ENCODE results near the gene CYP4F8. TPM values are rescaled to one million over a fixed set of nuclear protein-coding genes. Genes with fewer than 3 reads are reported as not detected.
A peak's percentile ranks its signal among the peaks of the same experiment; 100 is the strongest.
"Not testable (repeated sequence)": the region's sequence is repeated elsewhere in the genome, so short reads cannot be mapped to it uniquely, and the experiment has no call there.

Gene CYP4F8
- total and polyA plus RNA-seq, 2 experiments from 2014 or later: not detected

- no peak for TF ChIP-seq EZH2phosphoT487 (IDR thresholded peaks at IDR 0.05; ENCODE audit: insufficient read depth, low read depth)
- TF ChIP-seq EZH2 (IDR thresholded peaks at IDR 0.05; ENCODE audit: insufficient read depth, poor library complexity, severe bottlenecking): no peak
- Histone ChIP-seq H3K27me3 (replicated peaks; ENCODE audit: insufficient read depth) (no peaks in the 10 kb centered on the region), H3K4me1 (ENCODE audit: insufficient read depth) (no peaks in the 10 kb centered on the region), H3K9me3 (ENCODE audit: low read depth) (no peaks in the 10 kb centered on the region), H3K27ac (no peak overlapping the region), H3K4me3 (no peak overlapping the region), H3K4me2 (ENCODE audit: unreplicated experiment) (no peak overlapping the region), H4K20me1 (ENCODE audit: insufficient read depth) (no peaks in the 10 kb centered on the region), H3K9me2 (ENCODE audit: insufficient read depth) (no peaks in the 10 kb centered on the region), H3K9ac (no peak overlapping the region), H3K36me3 (ENCODE audit: low read depth) (no peaks in the 10 kb centered on the region), H3F3A (ENCODE audit: insufficient read depth) (no peaks in the 10 kb centered on the region), H2AFZ (no peak overlapping the region), H3K79me2 (ENCODE audit: insufficient read depth) (no peaks in the 10 kb centered on the region)
- in situ Hi-C loops (cut with MboI): no loop called here
- 39 to 42% methylated on average over 6 of the region's 6 CpGs for WGBS, 2 experiments (ENCODE audit: low coverage in 1 of 2, low lambda C conversion rate in 2 of 2, missing lambda C conversion rate in 2 of 2)
- peak; percentile 5 for DNase-seq
Observed at GRCh38 chr19:15595069-15595468, 19.9 kb upstream of the CYP4F8 start.

- H3K9ac ChIP-seq; H3K79me2 ChIP-seq (ENCODE audit: insufficient read depth); H3K27ac ChIP-seq; H3K36me3 ChIP-seq (ENCODE audit: low read depth); H3K9me2 ChIP-seq (ENCODE audit: insufficient read depth); H3K4me1 ChIP-seq (ENCODE audit: insufficient read depth); H3K9me3 ChIP-seq (ENCODE audit: low read depth); in situ Hi-C loops (cut with MboI); H3F3A ChIP-seq (ENCODE audit: insufficient read depth); H3K27me3 ChIP-seq (replicated peaks; ENCODE audit: insufficient read depth); DNase-seq; H3K4me3 ChIP-seq; H2AFZ ChIP-seq; H4K20me1 ChIP-seq (ENCODE audit: insufficient read depth); H3K4me2 ChIP-seq (ENCODE audit: unreplicated experiment): not testable (repeated sequence)
- WGBS, 2 experiments (ENCODE audit: low coverage in 1 of 2, low lambda C conversion rate in 2 of 2, missing lambda C conversion rate in 2 of 2): 52 to 55% methylated on average over 18 to 23 of the region's 27 CpGs
Observed at GRCh38 chr19:15607978-15608925, 6.8 kb upstream of the CYP4F8 start.

DNA sequence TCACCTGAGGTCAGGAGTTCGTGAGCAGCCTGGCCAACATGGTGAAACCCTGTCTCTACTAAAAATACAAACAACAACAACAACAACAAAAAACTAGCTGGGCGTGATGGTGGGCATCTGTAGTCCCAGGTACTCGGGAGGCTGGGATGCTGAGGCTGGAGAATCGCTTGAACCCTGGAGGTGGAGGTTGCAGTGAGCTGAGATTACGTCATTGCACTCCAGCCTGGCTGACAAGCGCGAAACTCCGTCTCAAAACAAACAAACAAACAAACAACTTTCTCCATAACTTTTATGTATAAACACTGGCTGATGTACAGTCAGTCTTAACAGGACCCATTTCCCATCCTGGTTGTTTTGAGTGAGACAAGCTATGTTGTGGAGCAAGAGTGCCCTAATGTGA, 5.8 kb upstream of the CYP4F8 start:
- no peaks in the 10 kb centered on the region for H4K20me1 ChIP-seq (ENCODE audit: insufficient read depth)
- H3K4me2 ChIP-seq (ENCODE audit: unreplicated experiment): no peak overlapping the region
- H3K9me3 ChIP-seq (ENCODE audit: low read depth): no peaks in the 10 kb centered on the region
- no peak for DNase-seq
- in situ Hi-C loops (cut with MboI): no loop called here
- no peak overlapping the region for H3K4me3 ChIP-seq
- H3K79me2 ChIP-seq (ENCODE audit: insufficient read depth): no peaks in the 10 kb centered on the region
- H3K27ac ChIP-seq: no peak overlapping the region
- H3K9ac ChIP-seq: no peak overlapping the region
- H3K36me3 ChIP-seq (ENCODE audit: low read depth): no peaks in the 10 kb centered on the region
- WGBS, 2 experiments (ENCODE audit: low coverage in 1 of 2, low lambda C conversion rate in 2 of 2, missing lambda C conversion rate in 2 of 2): 36 to 40% methylated on average over 8 of the region's 8 CpGs
- no peak overlapping the region for H2AFZ ChIP-seq
- H3K4me1 ChIP-seq (ENCODE audit: insufficient read depth): no peaks in the 10 kb centered on the region
- no peaks in the 10 kb centered on the region for H3K27me3 ChIP-seq (replicated peaks; ENCODE audit: insufficient read depth)
- no peak for TF ChIP-seq EZH2 (IDR thresholded peaks at IDR 0.05; ENCODE audit: insufficient read depth, poor library complexity, severe bottlenecking)
- no peak for TF ChIP-seq EZH2phosphoT487 (IDR thresholded peaks at IDR 0.05; ENCODE audit: insufficient read depth, low read depth)
- H3F3A ChIP-seq (ENCODE audit: insufficient read depth): no peaks in the 10 kb centered on the region
- no peaks in the 10 kb centered on the region for H3K9me2 ChIP-seq (ENCODE audit: insufficient read depth)

DNA sequence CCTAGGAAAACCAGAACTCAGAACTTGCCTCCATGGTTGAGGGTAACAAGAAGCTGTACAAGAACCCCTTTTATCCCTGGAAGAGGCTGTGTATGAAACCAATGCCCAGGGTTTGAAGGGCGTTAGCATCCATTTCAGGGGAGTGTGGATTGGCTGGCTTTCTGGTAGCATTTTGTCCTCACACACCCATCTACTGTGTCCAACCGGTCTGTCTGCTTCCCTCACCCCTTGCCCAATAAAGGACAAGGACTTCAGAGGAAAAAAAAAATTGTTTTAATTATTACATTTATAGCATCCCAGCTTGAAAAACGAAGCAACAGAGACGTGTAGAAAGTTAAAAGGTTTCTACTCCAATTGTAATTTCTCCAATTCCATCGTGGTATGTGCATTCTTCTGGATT, 2.7 kb upstream of the CYP4F8 start:
- Histone ChIP-seq H3K27me3 (replicated peaks; ENCODE audit: insufficient read depth) (no peaks in the 10 kb centered on the region), H3K27ac (no peak overlapping the region), H3K9ac (no peak overlapping the region), H3K36me3 (ENCODE audit: low read depth) (no peaks in the 10 kb centered on the region), H3K4me1 (ENCODE audit: insufficient read depth) (no peaks in the 10 kb centered on the region), H3K4me3 (no peak overlapping the region), H3K79me2 (ENCODE audit: insufficient read depth) (no peaks in the 10 kb centered on the region), H4K20me1 (ENCODE audit: insufficient read depth) (no peaks in the 10 kb centered on the region), H2AFZ (no peak overlapping the region), H3K4me2 (ENCODE audit: unreplicated experiment) (no peak overlapping the region), H3K9me2 (ENCODE audit: insufficient read depth) (no peaks in the 10 kb centered on the region), H3K9me3 (ENCODE audit: low read depth) (no peaks in the 10 kb centered on the region), H3F3A (ENCODE audit: insufficient read depth) (no peaks in the 10 kb centered on the region)
- DNase-seq: no peak
- 0 to 3% methylated on average over 5 of the region's 5 CpGs for WGBS, 2 experiments (ENCODE audit: low coverage in 1 of 2, low lambda C conversion rate in 2 of 2, missing lambda C conversion rate in 2 of 2)
- in situ Hi-C loops (cut with MboI): no loop called here
- TF ChIP-seq EZH2phosphoT487 (IDR thresholded peaks at IDR 0.05; ENCODE audit: insufficient read depth, low read depth): no peak
- TF ChIP-seq EZH2 (IDR thresholded peaks at IDR 0.05; ENCODE audit: insufficient read depth, poor library complexity, severe bottlenecking): no peak
